HepG2 (cell line): ENCODE data around the gene CBX6. TPM values are rescaled to one million over a fixed set of nuclear protein-coding genes. Genes with fewer than 3 reads are reported as not detected.

Source experiments
- CAMTA2 ChIP-seq: sonication (generic); formaldehyde crosslinking; IDR thresholded peaks from 2 replicates; pipeline ENCODE4 v1.4.0; 2020; ENCODE audit warnings: mild to moderate bottlenecking, missing genetic modification reagents, borderline replicate concordance
- DMAP1 ChIP-seq: IDR thresholded peaks from 2 replicates; pipeline ENCODE4 v1.6.1; 2016
- ERF ChIP-seq: IDR thresholded peaks from 2 replicates; pipeline ENCODE4 v1.6.1; 2018; ENCODE audit warnings: missing biosample characterization, missing genetic modification reagents
- HMGA1 ChIP-seq: sonication (generic); formaldehyde crosslinking; conservative IDR thresholded peaks from 2 replicates; pipeline ENCODE4 v1.4.0; 2020; ENCODE audit warnings: missing genetic modification reagents
- JUN ChIP-seq: sonication (generic); formaldehyde crosslinking; IDR thresholded peaks from 2 replicates; pipeline ENCODE4 v1.4.0; 2020; ENCODE audit warnings: mild to moderate bottlenecking, missing genetic modification reagents
- KDM2A ChIP-seq: sonication (generic); formaldehyde crosslinking; IDR thresholded peaks from 2 replicates; pipeline ENCODE4 v1.4.0; 2020; ENCODE audit warnings: low read depth, missing genetic modification reagents, borderline replicate concordance
- MYC ChIP-seq: sonication (generic); formaldehyde crosslinking; IDR thresholded peaks from 2 replicates; pipeline ENCODE4 v1.9.0; 2021; ENCODE audit warnings: missing genetic modification reagents, borderline replicate concordance
- NFKB2 ChIP-seq: sonication (generic); formaldehyde crosslinking; IDR thresholded peaks from 2 replicates; pipeline ENCODE4 v1.4.0; 2020; ENCODE audit warnings: missing genetic modification reagents, borderline replicate concordance
- SMC3 ChIP-seq: IDR thresholded peaks from 2 replicates; pipeline ENCODE4 v1.6.1; 2011; ENCODE audit warnings: low read length, improper control_type of control experiment
- ZBTB3 ChIP-seq: sonication (generic); formaldehyde crosslinking; IDR thresholded peaks from 2 replicates; pipeline ENCODE4 v1.4.0; 2020; ENCODE audit warnings: low read depth, mild to moderate bottlenecking, moderate library complexity, missing genetic modification reagents, borderline replicate concordance
- ZFP36 ChIP-seq: fragments of 150-350 bp; IDR thresholded peaks from 2 replicates; pipeline ENCODE4 v1.6.1; 2018; ENCODE audit warnings: borderline replicate concordance, low read length, low read depth; ENCODE audit not compliant: partially characterized antibody
- ZNF260 ChIP-seq: sonication (generic); formaldehyde crosslinking; IDR thresholded peaks from 2 replicates; pipeline ENCODE4 v1.4.0; 2020; ENCODE audit warnings: missing genetic modification reagents, low read depth, mild to moderate bottlenecking, borderline replicate concordance
- ZNF549 ChIP-seq: sonication (generic); formaldehyde crosslinking; IDR thresholded peaks from 2 replicates; pipeline ENCODE4 v1.5.0; 2020; ENCODE audit warnings: missing genetic modification reagents
- ZNF768 ChIP-seq: sonication (generic); formaldehyde crosslinking; IDR thresholded peaks from 2 replicates; pipeline ENCODE4 v1.4.0; 2020; ENCODE audit warnings: missing genetic modification reagents
- ZNF878 ChIP-seq: sonication (generic); formaldehyde crosslinking; IDR thresholded peaks from 2 replicates; pipeline ENCODE4 v1.8.1; 2023; ENCODE audit warnings: mild to moderate bottlenecking, missing genetic modification reagents, moderate library complexity
- polyA plus RNA-seq, 8 experiments: library from polyadenylated mRNA; depleted of rRNA in 3 of 8; stranded (reverse) in 7 of 8; unstranded in 1 of 8; fragments of >200 nt; fragmentation: Illumina TruSeq in 4 of 8; extraction: Trizol in 4 of 8; gene quantifications; 2 replicates each; pipeline versions ENCODE4 v1.2.1 to v1.2.3, GENCODE V29; 2011 to 2016; ENCODE audit warnings: low read depth in 4 of 8, missing spikeins in 1 of 8, mixed read lengths in 1 of 8; ENCODE audit not compliant: insufficient read depth in 1 of 8
- total RNA-seq, 5 experiments: library from RNA; depleted of rRNA; stranded (reverse); fragments of >200 nt; fragmentation: Illumina TruSeq; extraction: Trizol; gene quantifications; 2 replicates each; pipeline ENCODE4 v1.2.3, GENCODE V29; 2016; ENCODE audit warnings: low read depth in 1 of 5
- TF ChIP-seq, protein P1 (sequence below): IDR thresholded peaks from 2 replicates; pipeline ENCODE4 v1.6.1; 2012; ENCODE audit warnings: low read depth, low read length, improper control_type of control experiment
- TF ChIP-seq, protein P2 (sequence below): sonication (generic); formaldehyde crosslinking; IDR thresholded peaks from 2 replicates; pipeline ENCODE4 v1.4.0; 2020; ENCODE audit warnings: missing genetic modification reagents
- TF ChIP-seq, protein P3 (sequence below): sonication (generic); formaldehyde crosslinking; IDR thresholded peaks from 2 replicates; pipeline ENCODE4 v1.8.0; 2022; ENCODE audit warnings: low read depth, missing genetic modification reagents
- TF ChIP-seq, protein P4 (sequence below): sonication (generic); formaldehyde crosslinking; conservative IDR thresholded peaks from 2 replicates; pipeline ENCODE4 v1.4.0; 2020; ENCODE audit warnings: missing genetic modification reagents

The CBX6 gene
- total and polyA plus RNA-seq, 2 of the 13 experiments (the other 11 are each of a cell fraction or from before 2014, with no cell fraction given) = 1.7 to 6.5 TPM

DNA sequence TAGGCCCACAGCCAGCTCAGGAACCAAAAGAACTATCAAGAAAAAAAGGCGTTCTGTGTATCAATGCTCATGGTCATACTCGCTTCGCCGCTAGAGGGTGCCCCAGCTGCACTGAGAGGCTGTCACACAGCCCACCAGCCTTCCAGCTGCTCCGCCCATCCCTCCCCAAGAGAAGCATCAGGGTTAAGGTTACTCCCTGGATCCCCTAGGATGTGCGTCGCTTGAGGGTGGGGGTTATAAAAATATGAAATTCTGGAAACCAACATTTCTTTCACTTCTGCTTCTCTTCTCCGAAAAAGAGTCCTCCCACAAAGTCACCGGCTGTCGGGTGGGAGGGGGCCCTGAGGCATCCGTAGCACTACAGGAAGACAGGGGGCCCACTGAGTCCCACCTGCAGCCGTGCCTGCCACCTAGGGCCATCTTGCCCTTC, 1.7 kb downstream of the CBX6 start (continued):
- TF ChIP-seq, protein P1, sequence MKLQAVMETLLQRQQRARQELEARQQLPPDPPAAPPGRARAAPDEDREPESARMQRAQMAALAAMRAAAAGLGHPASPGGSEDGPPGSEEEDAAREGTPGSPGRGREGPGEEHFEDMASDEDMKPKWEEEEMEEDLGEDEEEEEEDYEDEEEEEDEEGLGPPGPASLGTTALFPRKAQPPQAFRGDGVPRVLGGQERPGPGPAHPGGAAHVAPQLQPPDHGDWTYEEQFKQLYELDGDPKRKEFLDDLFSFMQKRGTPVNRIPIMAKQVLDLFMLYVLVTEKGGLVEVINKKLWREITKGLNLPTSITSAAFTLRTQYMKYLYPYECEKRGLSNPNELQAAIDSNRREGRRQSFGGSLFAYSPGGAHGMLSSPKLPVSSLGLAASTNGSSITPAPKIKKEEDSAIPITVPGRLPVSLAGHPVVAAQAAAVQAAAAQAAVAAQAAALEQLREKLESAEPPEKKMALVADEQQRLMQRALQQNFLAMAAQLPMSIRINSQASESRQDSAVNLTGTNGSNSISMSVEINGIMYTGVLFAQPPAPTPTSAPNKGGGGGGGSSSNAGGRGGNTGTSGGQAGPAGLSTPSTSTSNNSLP = no peak
- peak; percentile 28; the same call in 1 of the 2 replicates for TF ChIP-seq ERF (CRISPR knock-in tag)
- peak; percentile 63; the same call in 1 of the 2 replicates for TF ChIP-seq KDM2A (CRISPR knock-in tag)
- TF ChIP-seq, protein P2, sequence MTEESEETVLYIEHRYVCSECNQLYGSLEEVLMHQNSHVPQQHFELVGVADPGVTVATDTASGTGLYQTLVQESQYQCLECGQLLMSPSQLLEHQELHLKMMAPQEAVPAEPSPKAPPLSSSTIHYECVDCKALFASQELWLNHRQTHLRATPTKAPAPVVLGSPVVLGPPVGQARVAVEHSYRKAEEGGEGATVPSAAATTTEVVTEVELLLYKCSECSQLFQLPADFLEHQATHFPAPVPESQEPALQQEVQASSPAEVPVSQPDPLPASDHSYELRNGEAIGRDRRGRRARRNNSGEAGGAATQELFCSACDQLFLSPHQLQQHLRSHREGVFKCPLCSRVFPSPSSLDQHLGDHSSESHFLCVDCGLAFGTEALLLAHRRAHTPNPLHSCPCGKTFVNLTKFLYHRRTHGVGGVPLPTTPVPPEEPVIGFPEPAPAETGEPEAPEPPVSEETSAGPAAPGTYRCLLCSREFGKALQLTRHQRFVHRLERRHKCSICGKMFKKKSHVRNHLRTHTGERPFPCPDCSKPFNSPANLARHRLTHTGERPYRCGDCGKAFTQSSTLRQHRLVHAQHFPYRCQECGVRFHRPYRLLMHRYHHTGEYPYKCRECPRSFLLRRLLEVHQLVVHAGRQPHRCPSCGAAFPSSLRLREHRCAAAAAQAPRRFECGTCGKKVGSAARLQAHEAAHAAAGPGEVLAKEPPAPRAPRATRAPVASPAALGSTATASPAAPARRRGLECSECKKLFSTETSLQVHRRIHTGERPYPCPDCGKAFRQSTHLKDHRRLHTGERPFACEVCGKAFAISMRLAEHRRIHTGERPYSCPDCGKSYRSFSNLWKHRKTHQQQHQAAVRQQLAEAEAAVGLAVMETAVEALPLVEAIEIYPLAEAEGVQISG (CRISPR knock-in tag) = peak; percentile 49; the same call in 1 of the 2 replicates
- TF ChIP-seq DMAP1 (CRISPR knock-in tag) = peak; percentile 46; the same call in 1 of the 2 replicates
- TF ChIP-seq ZNF878 (CRISPR knock-in tag) = no peak
- TF ChIP-seq SMC3 = peak; percentile 65
- TF ChIP-seq MYC (CRISPR knock-in tag) = peak; percentile 25; the same call in 1 of the 2 replicates
- no peak for TF ChIP-seq ZFP36
- no peak for TF ChIP-seq ZNF549 (CRISPR knock-in tag)
- no peak for TF ChIP-seq ZNF260 (CRISPR knock-in tag)
- TF ChIP-seq ZBTB3 (CRISPR knock-in tag) = no peak
- no peak for TF ChIP-seq JUN (CRISPR knock-in tag)
- TF ChIP-seq CAMTA2 (CRISPR knock-in tag) = no peak
- TF ChIP-seq ZNF768 (CRISPR knock-in tag) = 0 out of 2 replicates have a peak, but pooled peaks have one; percentile 37
- no peak for TF ChIP-seq HMGA1 (CRISPR knock-in tag)
- TF ChIP-seq, protein P3, sequence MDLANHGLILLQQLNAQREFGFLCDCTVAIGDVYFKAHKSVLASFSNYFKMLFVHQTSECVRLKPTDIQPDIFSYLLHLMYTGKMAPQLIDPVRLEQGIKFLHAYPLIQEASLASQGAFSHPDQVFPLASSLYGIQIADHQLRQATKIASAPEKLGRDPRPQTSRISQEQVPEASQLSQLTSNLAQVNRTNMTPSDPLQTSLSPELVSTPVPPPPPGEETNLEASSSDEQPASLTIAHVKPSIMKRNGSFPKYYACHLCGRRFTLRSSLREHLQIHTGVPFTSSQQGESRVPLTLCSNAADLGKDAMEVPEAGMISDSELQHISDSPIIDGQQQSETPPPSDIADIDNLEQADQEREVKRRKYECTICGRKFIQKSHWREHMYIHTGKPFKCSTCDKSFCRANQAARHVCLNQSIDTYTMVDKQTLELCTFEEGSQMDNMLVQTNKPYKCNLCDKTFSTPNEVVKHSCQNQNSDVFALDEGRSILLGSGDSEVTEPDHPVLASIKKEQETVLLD (CRISPR knock-in tag) = no peak
- TF ChIP-seq NFKB2 (CRISPR knock-in tag) = 0 out of 2 replicates have a peak, but pooled peaks have one; percentile 35
- TF ChIP-seq, protein P4, sequence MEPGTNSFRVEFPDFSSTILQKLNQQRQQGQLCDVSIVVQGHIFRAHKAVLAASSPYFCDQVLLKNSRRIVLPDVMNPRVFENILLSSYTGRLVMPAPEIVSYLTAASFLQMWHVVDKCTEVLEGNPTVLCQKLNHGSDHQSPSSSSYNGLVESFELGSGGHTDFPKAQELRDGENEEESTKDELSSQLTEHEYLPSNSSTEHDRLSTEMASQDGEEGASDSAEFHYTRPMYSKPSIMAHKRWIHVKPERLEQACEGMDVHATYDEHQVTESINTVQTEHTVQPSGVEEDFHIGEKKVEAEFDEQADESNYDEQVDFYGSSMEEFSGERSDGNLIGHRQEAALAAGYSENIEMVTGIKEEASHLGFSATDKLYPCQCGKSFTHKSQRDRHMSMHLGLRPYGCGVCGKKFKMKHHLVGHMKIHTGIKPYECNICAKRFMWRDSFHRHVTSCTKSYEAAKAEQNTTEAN (CRISPR knock-in tag) = no peak
